Upper lobe of left lung (tissue), 6 donors: ENCODE measurements around the gene RMND1. TPM values are rescaled to one million over a fixed set of nuclear protein-coding genes. Genes with fewer than 3 reads are reported as not detected.

ENCODE experiments used
- ATAC-seq, 2 donors: fragments of 200-7000 bp; cut with Tn5 transposase; one replicate each; pipeline ENCODE4 v1.9.1; 2022; ENCODE audit warnings: mild to moderate bottlenecking in 2 of 2, moderate library complexity in 2 of 2; ENCODE audit not compliant: low FRiP score in 2 of 2
- DNase-seq, 2 donors: peaks; one replicate each; pipeline ENCODE4 v3.0.0-alpha.2; 2019 to 2020
- H3K27ac ChIP-seq, 4 donors: fragments of 200-600 bp; sonication (generic); one replicate each; pipeline ENCODE4 v1.5.1; 2016 to 2019
- H3K27me3 ChIP-seq, 4 donors: fragments of 200-600 bp; sonication (generic); one replicate each; pipeline ENCODE4 v1.5.1; 2017 to 2019
- H3K36me3 ChIP-seq, 4 donors: fragments of 200-600 bp; sonication (generic); one replicate each; pipeline ENCODE4 v1.5.1; 2016 to 2019
- H3K4me1 ChIP-seq, 4 donors: fragments of 200-600 bp; sonication (generic); one replicate each; pipeline ENCODE4 v1.5.1; 2018 to 2019
- H3K4me3 ChIP-seq, 4 donors: fragments of 200-600 bp; sonication (generic); one replicate each; pipeline ENCODE4 v1.5.1; 2017 to 2019; ENCODE audit warnings: mild to moderate bottlenecking in 2 of 4, moderate library complexity in 1 of 4
- H3K9me3 ChIP-seq, 4 donors: fragments of 200-600 bp; sonication (generic); one replicate each; pipeline ENCODE4 v1.5.1; 2018 to 2019
- CTCF ChIP-seq, 6 experiments: fragments of 450-650 bp in 4 of 6; fragments of 200-600 bp in 2 of 6; sonication (generic) in 2 of 6; IDR thresholded peaks; one replicate each; pipeline ENCODE4 v1.5.1; 2016 to 2019; ENCODE audit warnings: antibody characterized with exemption in 6 of 6
- EP300 ChIP-seq, 4 donors: sonication (generic); formaldehyde crosslinking; IDR thresholded peaks; one replicate each; pipeline ENCODE4 v1.5.1; 2017; ENCODE audit warnings: antibody characterized with exemption in 4 of 4, control low read depth in 2 of 4
- POLR2A ChIP-seq, 4 donors: fragments of 450-650 bp; IDR thresholded peaks; one replicate each; pipeline ENCODE4 v1.5.1; 2016 to 2017; ENCODE audit warnings: antibody characterized with exemption in 4 of 4, mild to moderate bottlenecking in 2 of 4
- POLR2AphosphoS5 ChIP-seq, 2 donors: sonication (generic); formaldehyde crosslinking; IDR thresholded peaks; one replicate each; pipeline ENCODE4 v1.5.1; 2017; ENCODE audit warnings: antibody characterized with exemption in 2 of 2
- WGBS, 2 donors: methylation state at CpG; one replicate each; pipeline ENCODE4 v1.1.5; 2017 to 2018; 5-methylcytosine and 5-hydroxymethylcytosine counted together
- total RNA-seq, 6 donors: library from RNA; depleted of rRNA in 4 of 6; stranded (reverse); fragments of >200 nt in 4 of 6; gene quantifications; one replicate each; pipeline versions ENCODE4 v1.1.0 to v1.2.1, GENCODE V29; 2016 to 2021
- donor health status: DM: no; HTN: no; CAD: no; lungs with moderate emphysema.
- donor health status: DM: no; HTN: yes; CAD: no; lungs with severe emphysema.

Gene RMND1
- total RNA-seq, 6 donors from 2014 or later = 17.0 to 59.7 (median 24.0) TPM

GRCh38 chr6:151493161-151493803 lies 41.4 kb upstream of the RMND1 start:
- WGBS, 2 donors = 39 to 43% methylated on average over 13 to 16 of the region's 16 CpGs
- H3K4me1 ChIP-seq = peaks cover 10 to 21% (median 12%) of the 10 kb centered on the region in 4 donors
- peaks cover 0 to 7% (median 3%) of the 10 kb centered on the region in 4 donors for H3K27me3 ChIP-seq
- H3K4me3 ChIP-seq = peak overlapping the region; percentile 50 to 64 (median 60)
- ATAC-seq (peak in 1 of 2 donors; percentile 12), DNase-seq (no peak)
- TF ChIP-seq POLR2A (IDR thresholded peaks at IDR 0.05) (no peak), POLR2AphosphoS5 (IDR thresholded peaks at IDR 0.05) (no peak), CTCF (IDR thresholded peaks at IDR 0.05) (no peak), EP300 (IDR thresholded peaks at IDR 0.05) (no peak)
- H3K27ac ChIP-seq = peak overlapping the region; percentile 61 to 80 (median 77)
- no peaks in the 10 kb centered on the region for H3K36me3 ChIP-seq
- H3K9me3 ChIP-seq = no peaks in the 10 kb centered on the region

GRCh38 chr6:151490996-151491395 lies 39.1 kb upstream of the RMND1 start:
- no peak for ATAC-seq
- TF ChIP-seq EP300 (IDR thresholded peaks at IDR 0.05) (no peak), POLR2AphosphoS5 (IDR thresholded peaks at IDR 0.05) (no peak), POLR2A (IDR thresholded peaks at IDR 0.05) (no peak), CTCF (IDR thresholded peaks at IDR 0.05) (no peak)
- Histone ChIP-seq H3K4me3 (no peak overlapping the region), H3K9me3 (no peaks in the 10 kb centered on the region), H3K27me3 (peaks cover 0 to 7% (median 3%) of the 10 kb centered on the region in 4 donors), H3K4me1 (peaks cover 6 to 21% (median 12%) of the 10 kb centered on the region in 4 donors), H3K27ac (no peak overlapping the region), H3K36me3 (no peaks in the 10 kb centered on the region)
- WGBS, 2 donors = 81 to 85% methylated on average over 7 of the region's 7 CpGs
- DNase-seq = no peak

- no peak overlapping the region for H3K27ac ChIP-seq
- 59 to 60% methylated on average over 2 of the region's 2 CpGs for WGBS, 2 donors
- no peak for TF ChIP-seq CTCF (IDR thresholded peaks at IDR 0.05)
- no peak for TF ChIP-seq EP300 (IDR thresholded peaks at IDR 0.05)
- TF ChIP-seq POLR2A (IDR thresholded peaks at IDR 0.05) = no peak
- TF ChIP-seq POLR2AphosphoS5 (IDR thresholded peaks at IDR 0.05) = no peak
Measured at GRCh38 chr6:151488226-151488625, 36.3 kb upstream of the RMND1 start.

GRCh38 chr6:151483994-151484393 lies 32.1 kb upstream of the RMND1 start:
- Histone ChIP-seq H3K4me3 (no peak overlapping the region), H3K9me3 (no peaks in the 10 kb centered on the region), H3K27ac (no peak overlapping the region), H3K36me3 (no peaks in the 10 kb centered on the region), H3K27me3 (no peaks in the 10 kb centered on the region), H3K4me1 (peaks cover 0 to 7% (median 3%) of the 10 kb centered on the region in 4 donors)
- DNase-seq (no peak), ATAC-seq (no peak)
- no peak for TF ChIP-seq EP300 (IDR thresholded peaks at IDR 0.05)
- TF ChIP-seq CTCF (IDR thresholded peaks at IDR 0.05) = no peak
- no peak for TF ChIP-seq POLR2AphosphoS5 (IDR thresholded peaks at IDR 0.05)
- TF ChIP-seq POLR2A (IDR thresholded peaks at IDR 0.05) = no peak

More at GRCh38 chr6:151488226-151488625, 36.3 kb upstream of the RMND1 start:
- Histone ChIP-seq H3K4me3 (no peak overlapping the region), H3K9me3 (no peaks in the 10 kb centered on the region), H3K36me3 (no peaks in the 10 kb centered on the region), H3K4me1 (peaks cover 0 to 3% (median under 1%) of the 10 kb centered on the region in 4 donors), H3K27me3 (no peaks in the 10 kb centered on the region)
- no peak for ATAC-seq
- no peak for DNase-seq

- no peaks in the 10 kb centered on the region for H3K27me3 ChIP-seq
- TF ChIP-seq EP300 (IDR thresholded peaks at IDR 0.05) (no peak), CTCF (IDR thresholded peaks at IDR 0.05) (no peak), POLR2A (IDR thresholded peaks at IDR 0.05) (no peak), POLR2AphosphoS5 (IDR thresholded peaks at IDR 0.05) (no peak)
- no peaks in the 10 kb centered on the region for H3K36me3 ChIP-seq
- 30 to 36% methylated on average over 5 of the region's 5 CpGs for WGBS, 2 donors
- H3K9me3 ChIP-seq = no peaks in the 10 kb centered on the region
- no peak overlapping the region for H3K4me3 ChIP-seq
- peak overlapping the region in 3 of 4 donors; percentile 39 to 71 (median 56) for H3K27ac ChIP-seq
- peaks cover 0 to 7% (median 3%) of the 10 kb centered on the region in 4 donors for H3K4me1 ChIP-seq
- ATAC-seq = peak in 1 of 2 donors; percentile 36
- no peak for DNase-seq
Measured at GRCh38 chr6:151482290-151482689, 30.4 kb upstream of the RMND1 start.
